BLaER1 treated with 17β-estradiol and CSF1 and Interleukin-3, amounts not matched to agents 10 nM and 100 nM (cell line): ENCODE results near the gene DLGAP4.
"Not testable (repeated sequence)": the region's sequence is repeated elsewhere in the genome, so short reads cannot be mapped to it uniquely, and the experiment has no call there.

Experiments used
- H3K27ac ChIP-seq, 11 experiments: shearing (Covaris generic); formaldehyde crosslinking; 2 replicates each; pipeline ENCODE4 v1.8.1; 2022
- H3K27me3 ChIP-seq, 11 experiments: shearing (Covaris generic); formaldehyde crosslinking; 2 replicates each; pipeline ENCODE4 v1.8.1; 2022
- H3K36me3 ChIP-seq, 11 experiments: shearing (Covaris generic); formaldehyde crosslinking; 2 replicates each; pipeline ENCODE4 v1.8.1; 2022
- H3K4me1 ChIP-seq, 10 experiments: shearing (Covaris generic); formaldehyde crosslinking; 2 replicates each; pipeline ENCODE4 v1.8.1; 2022
- H3K4me2 ChIP-seq, 11 experiments: shearing (Covaris generic); formaldehyde crosslinking; 2 replicates each; pipeline ENCODE4 v1.8.1; 2022
- H3K4me3 ChIP-seq, 10 experiments: shearing (Covaris generic); formaldehyde crosslinking; 2 replicates each; pipeline ENCODE4 v1.8.1; 2022
- H3K9ac ChIP-seq, 11 experiments: shearing (Covaris generic); formaldehyde crosslinking; 2 replicates each; pipeline ENCODE4 v1.8.1; 2022
- H3K9me3 ChIP-seq, 11 experiments: shearing (Covaris generic); formaldehyde crosslinking; replicated peaks in 1 of 11; 2 replicates each; pipeline ENCODE4 v1.8.1; 2022
- H4K20me1 ChIP-seq, 11 experiments: shearing (Covaris generic); formaldehyde crosslinking; 2 replicates each; pipeline ENCODE4 v1.8.1; 2022
- Cebpa-rat ChIP-seq, 11 experiments: shearing (Covaris generic); IDR thresholded peaks; 2 replicates each; pipeline ENCODE4 v1.8.1; 2022

DLGAP4 gene

GRCh38 chr20:36550790-36551299, 244.7 kb downstream of the DLGAP4 start:
- H3K9me3 ChIP-seq: no peaks in the 10 kb centered on the region
- H3K27me3 ChIP-seq: no peaks in the 10 kb centered on the region
- H4K20me1 ChIP-seq: no peaks in the 10 kb centered on the region; a peak in 1 of 22 replicates
- no peak for TF ChIP-seq Cebpa-rat (IDR thresholded peaks at IDR 0.05)
- no peak overlapping the region for H3K4me3 ChIP-seq
- peaks cover 0 to 23% (median 6%) of the 10 kb centered on the region in 10 experiments; a peak in 14 of 20 replicates for H3K4me1 ChIP-seq
- H3K36me3 ChIP-seq: no peaks in the 10 kb centered on the region
- no peak overlapping the region for H3K4me2 ChIP-seq
- no peak overlapping the region for H3K9ac ChIP-seq
- no peak overlapping the region for H3K27ac ChIP-seq

DNA sequence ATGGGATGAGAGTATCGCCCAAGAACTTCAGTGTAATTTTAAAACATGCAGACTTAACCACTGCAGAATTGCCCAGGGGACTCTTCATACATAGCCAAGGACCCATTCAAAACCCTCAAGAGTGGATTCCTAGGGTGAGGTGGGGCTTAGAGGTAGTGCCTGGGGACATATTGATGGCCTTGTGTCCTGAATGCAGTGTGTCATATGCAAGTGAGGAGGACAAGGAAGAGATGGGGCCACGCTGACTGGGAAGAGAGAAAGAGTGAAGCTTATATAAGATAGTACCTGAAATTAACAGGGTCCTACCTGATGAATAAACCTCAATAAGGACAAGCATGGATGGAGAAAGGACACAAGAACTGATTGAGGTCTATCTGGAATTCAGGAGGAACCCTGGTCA, 249.1 kb downstream of the DLGAP4 start:
- H3K4me2 ChIP-seq: no peak overlapping the region
- no peaks in the 10 kb centered on the region for H3K36me3 ChIP-seq
- no peaks in the 10 kb centered on the region for H3K27me3 ChIP-seq
- no peak overlapping the region for H3K4me3 ChIP-seq
- no peak for TF ChIP-seq Cebpa-rat (IDR thresholded peaks at IDR 0.05)
- no peaks in the 10 kb centered on the region for H4K20me1 ChIP-seq
- H3K9me3 ChIP-seq: no peaks in the 10 kb centered on the region
- no peak overlapping the region for H3K27ac ChIP-seq
- no peak overlapping the region for H3K9ac ChIP-seq
- peaks cover 0 to 22% (median 12%) of the 10 kb centered on the region in 10 experiments; a peak in 14 of 20 replicates for H3K4me1 ChIP-seq

DNA sequence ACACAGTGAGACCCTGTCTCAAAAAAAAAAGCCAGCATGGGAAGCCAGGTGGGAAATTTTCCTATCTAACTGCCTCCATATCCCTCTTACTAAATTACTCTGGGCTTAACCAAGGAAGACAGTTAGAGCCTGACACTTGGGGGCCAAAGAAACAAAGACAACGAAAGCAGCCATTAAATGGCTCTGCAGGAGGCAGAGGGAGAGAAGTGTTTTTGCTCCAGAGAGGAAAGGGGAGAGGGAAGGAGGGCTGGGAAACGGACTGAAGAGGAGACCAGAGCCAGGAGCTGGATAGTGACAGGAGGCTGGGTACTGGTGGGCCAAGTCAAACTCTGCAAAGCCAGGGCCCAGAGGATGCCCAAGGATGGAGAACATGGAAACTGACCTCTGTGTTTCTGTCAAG, 256.6 kb downstream of the DLGAP4 start:
- Histone ChIP-seq H3K9ac (no peak overlapping the region), H3K4me2 (no peak overlapping the region)

DNA sequence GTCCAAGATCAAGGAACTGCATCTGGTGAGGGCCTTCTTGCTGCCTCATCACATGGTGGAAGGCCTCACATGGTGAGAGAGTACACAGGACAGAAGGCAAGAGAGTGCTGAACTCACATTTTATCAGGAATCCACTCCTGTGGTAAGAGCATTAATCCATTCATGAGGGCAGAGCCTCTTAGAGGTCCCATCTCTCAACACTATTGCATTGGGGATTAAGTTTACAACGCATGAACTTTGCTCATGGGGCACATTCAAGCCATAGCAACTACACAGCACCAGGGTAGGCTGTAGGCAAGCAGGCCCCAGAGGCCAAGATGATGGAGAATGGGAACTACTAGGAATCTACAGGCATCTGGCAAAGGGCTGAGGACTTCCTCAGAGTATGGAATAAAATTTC, 257.2 kb downstream of the DLGAP4 start:
- Histone ChIP-seq H3K4me3 (no peak overlapping the region), H3K27ac (no peak overlapping the region)

More for the DNA sequence above, 256.6 kb downstream of the DLGAP4 start:
- no peaks in the 10 kb centered on the region for H3K4me1 ChIP-seq
- peaks cover 0 to 14% (median 4%) of the 10 kb centered on the region in 11 experiments; a peak in 6 of 22 replicates for H3K36me3 ChIP-seq
- no peaks in the 10 kb centered on the region for H3K27me3 ChIP-seq
- no peak overlapping the region for H3K4me3 ChIP-seq
- H3K27ac ChIP-seq: no peak overlapping the region
- H4K20me1 ChIP-seq: no peaks in the 10 kb centered on the region
- no peak for TF ChIP-seq Cebpa-rat (IDR thresholded peaks at IDR 0.05)
- peaks cover 12 to 22% (median 15%) of the 10 kb centered on the region in 11 experiments for H3K9me3 ChIP-seq

GRCh38 chr20:36564078-36564725, 258.1 kb downstream of the DLGAP4 start:
- not testable (repeated sequence) for H3K4me1 ChIP-seq, H3K4me2 ChIP-seq, H3K27me3 ChIP-seq, H3K4me3 ChIP-seq, H3K27ac ChIP-seq, H4K20me1 ChIP-seq, H3K9ac ChIP-seq
- Histone ChIP-seq H3K36me3 (peaks cover 0 to 14% (median 4%) of the 10 kb centered on the region in 11 experiments; a peak in 6 of 22 replicates), H3K9me3 (peaks cover 12 to 22% (median 15%) of the 10 kb centered on the region in 11 experiments)

More for the DNA sequence above, 257.2 kb downstream of the DLGAP4 start:
- no peaks in the 10 kb centered on the region for H4K20me1 ChIP-seq
- H3K4me2 ChIP-seq: no peak overlapping the region
- TF ChIP-seq Cebpa-rat (IDR thresholded peaks at IDR 0.05): no peak
- peaks cover 12 to 22% (median 15%) of the 10 kb centered on the region in 11 experiments for H3K9me3 ChIP-seq
- H3K9ac ChIP-seq: no peak overlapping the region
- H3K4me1 ChIP-seq: no peaks in the 10 kb centered on the region
- H3K27me3 ChIP-seq: no peaks in the 10 kb centered on the region
- H3K36me3 ChIP-seq: peaks cover 0 to 14% (median 4%) of the 10 kb centered on the region in 11 experiments; a peak in 6 of 22 replicates

GRCh38 chr20:36564726-36565121, 258.6 kb downstream of the DLGAP4 start:
- not testable (repeated sequence) for H3K4me1 ChIP-seq, H4K20me1 ChIP-seq, H3K27me3 ChIP-seq, H3K9ac ChIP-seq, H3K4me3 ChIP-seq, H3K27ac ChIP-seq, H3K4me2 ChIP-seq
- Histone ChIP-seq H3K36me3 (peaks cover 0 to 14% (median 4%) of the 10 kb centered on the region in 11 experiments; a peak in 6 of 22 replicates), H3K9me3 (peaks cover 12 to 22% (median 15%) of the 10 kb centered on the region in 11 experiments)

- Histone ChIP-seq H3K27ac (no peak overlapping the region), H3K4me3 (no peak overlapping the region), H4K20me1 (no peaks in the 10 kb centered on the region), H3K4me1 (0 out of 20 replicates have a peak, but pooled peaks cover 0 to under 1% (median 0%) of the 10 kb centered on the region in 10 experiments), H3K9me3 (peaks cover 12 to 22% (median 15%) of the 10 kb centered on the region in 11 experiments), H3K9ac (no peak overlapping the region), H3K27me3 (no peaks in the 10 kb centered on the region), H3K36me3 (peaks cover 0 to 14% (median 4%) of the 10 kb centered on the region in 11 experiments; a peak in 6 of 22 replicates), H3K4me2 (no peak overlapping the region)
- no peak for TF ChIP-seq Cebpa-rat (IDR thresholded peaks at IDR 0.05)
These were observed 259.4 kb downstream of the DLGAP4 start for GRCh38 chr20:36565520-36565919.

DNA sequence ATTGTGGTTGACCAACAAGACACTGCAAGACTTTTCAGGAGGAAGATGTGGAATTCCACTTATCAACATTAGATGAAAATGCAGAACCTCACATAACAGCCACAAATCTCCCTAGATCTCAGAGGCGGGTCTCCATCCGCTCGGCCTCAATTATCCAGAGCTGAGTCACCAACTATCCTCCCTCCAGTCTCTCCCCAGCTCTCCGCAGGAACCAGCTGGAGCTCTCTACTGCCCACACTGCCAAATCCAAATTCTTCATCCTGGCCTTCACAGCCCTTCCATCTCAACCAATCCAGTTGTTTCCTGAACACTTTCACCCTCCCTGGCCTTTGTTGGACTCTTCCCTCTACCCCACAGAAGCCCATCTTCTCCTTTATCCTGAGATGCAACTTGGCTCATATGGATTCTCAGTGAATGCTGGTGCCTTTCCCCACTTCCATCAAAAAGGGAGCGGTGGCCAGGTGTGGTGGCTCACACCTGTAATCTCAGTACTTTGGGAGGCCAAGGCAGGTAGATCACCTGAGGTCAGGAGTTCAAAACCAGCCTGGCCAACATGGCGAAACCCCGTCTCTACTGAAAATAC, 263.8 kb downstream of the DLGAP4 start:
- H4K20me1 ChIP-seq: peaks cover 0 to 4% (median 1%) of the 10 kb centered on the region in 11 experiments; a peak in 10 of 22 replicates
- peaks cover 9 to 13% (median 11%) of the 10 kb centered on the region in 11 experiments for H3K9me3 ChIP-seq
- no peak overlapping the region for H3K9ac ChIP-seq
- H3K4me3 ChIP-seq: no peak overlapping the region
- H3K27me3 ChIP-seq: no peaks in the 10 kb centered on the region
- peaks cover 1 to 20% (median 17%) of the 10 kb centered on the region in 10 experiments; a peak in 18 of 20 replicates for H3K4me1 ChIP-seq
- no peak for TF ChIP-seq Cebpa-rat (IDR thresholded peaks at IDR 0.05)
- peaks cover 0 to 11% (median 3%) of the 10 kb centered on the region in 11 experiments; a peak in 6 of 22 replicates for H3K36me3 ChIP-seq
- H3K27ac ChIP-seq: no peak overlapping the region
- no peak overlapping the region for H3K4me2 ChIP-seq
